Astrocyte (in vitro differentiated cells and primary cell): Measurements from ENCODE around the gene AAMP. TPM values are rescaled to one million over a fixed set of nuclear protein-coding genes. Genes with fewer than 3 reads are reported as not detected.

Experiments
- DNase-seq: peaks from one replicate; pipeline ENCODE4 v3.0.0-alpha.2; 2010; ENCODE audit warnings: low read depth
- FAIRE-seq: peaks from 2 replicates; lab custom pipeline; 2011; peaks lifted over from hg19 to GRCh38; lab: Jason Lieb, UNC
- H2AFZ ChIP-seq: 2 replicates; pipeline ENCODE4 v1.6.0; 2012; ENCODE audit warnings: low read depth, low read length, inconsistent platforms
- H3K27ac ChIP-seq: 2 replicates; pipeline ENCODE4 v1.5.1; 2011; ENCODE audit warnings: low read depth, low read length, inconsistent platforms
- H3K27me3 ChIP-seq: 2 replicates; pipeline ENCODE4 v1.6.0; 2011; ENCODE audit warnings: low read length, inconsistent platforms; ENCODE audit not compliant: insufficient read depth
- H3K36me3 ChIP-seq: 2 replicates; pipeline ENCODE4 v1.5.1; 2011; ENCODE audit warnings: low read length, inconsistent platforms; ENCODE audit not compliant: insufficient read depth
- H3K4me1 ChIP-seq: 2 replicates; pipeline ENCODE4 v1.5.1; 2011; ENCODE audit warnings: low read length, inconsistent platforms; ENCODE audit not compliant: insufficient read depth
- H3K4me2 ChIP-seq: 2 replicates; pipeline ENCODE4 v1.6.0; 2012; ENCODE audit warnings: low read length, inconsistent platforms
- H3K4me3 ChIP-seq: 2 replicates; pipeline ENCODE4 v1.5.1; 2011; ENCODE audit warnings: low read depth, mild to moderate bottlenecking, low read length, inconsistent platforms; ENCODE audit not compliant: insufficient read depth
- H3K79me2 ChIP-seq: 2 replicates; pipeline ENCODE4 v1.6.0; 2012; ENCODE audit warnings: mild to moderate bottlenecking, low read length, inconsistent platforms; ENCODE audit not compliant: insufficient read depth
- H3K9ac ChIP-seq: 2 replicates; pipeline ENCODE4 v1.6.0; 2012; ENCODE audit warnings: mild to moderate bottlenecking, low read length, inconsistent platforms
- H3K9me3 ChIP-seq: 2 replicates; pipeline ENCODE4 v1.5.1; 2012; ENCODE audit warnings: low read depth, mild to moderate bottlenecking, low read length, inconsistent platforms; ENCODE audit not compliant: insufficient read depth
- H4K20me1 ChIP-seq: 2 replicates; pipeline ENCODE4 v1.6.0; 2012; ENCODE audit warnings: low read length, inconsistent platforms; ENCODE audit not compliant: insufficient read depth
- H3K27ac Mint-ChIP-seq: one replicate; pipeline ENCODE4 v1.8.0; 2021; ENCODE audit warnings: mild to moderate bottlenecking, mixed read lengths; ENCODE audit not compliant: unreplicated experiment
- H3K27me3 Mint-ChIP-seq: one replicate; pipeline ENCODE4 v1.8.0; 2021; ENCODE audit warnings: low read depth, mixed read lengths; ENCODE audit not compliant: unreplicated experiment
- H3K36me3 Mint-ChIP-seq: one replicate; pipeline ENCODE4 v1.8.0; 2021; ENCODE audit warnings: low read depth, mixed read lengths; ENCODE audit not compliant: unreplicated experiment
- H3K4me1 Mint-ChIP-seq: one replicate; pipeline ENCODE4 v1.8.0; 2021; ENCODE audit warnings: low read depth, mixed read lengths; ENCODE audit not compliant: unreplicated experiment
- H3K4me3 Mint-ChIP-seq: one replicate; pipeline ENCODE4 v1.8.0; 2021; ENCODE audit warnings: mild to moderate bottlenecking, moderate library complexity, mixed read lengths; ENCODE audit not compliant: unreplicated experiment
- H3K9me3 Mint-ChIP-seq: one replicate; pipeline ENCODE4 v1.8.0; 2021; ENCODE audit warnings: mild to moderate bottlenecking, mixed read lengths; ENCODE audit not compliant: unreplicated experiment
- CTCF ChIP-seq: IDR thresholded peaks from 2 replicates; pipeline ENCODE4 v1.5.1; 2011; ENCODE audit warnings: low read depth, mild to moderate bottlenecking, inconsistent platforms, low read length, moderate library complexity; ENCODE audit not compliant: insufficient read depth
- EZH2 ChIP-seq: IDR thresholded peaks from 2 replicates; pipeline ENCODE4 v1.6.1; 2012; ENCODE audit warnings: mild to moderate bottlenecking, low read length, inconsistent platforms; ENCODE audit not compliant: insufficient read depth
- total RNA-seq: library from RNA; stranded (reverse); gene quantifications from 2 replicates; pipeline ENCODE4 v1.2.1, GENCODE V29; 2021

The AAMP gene
- total RNA-seq, 1 donor from 2014 or later, result 87.3 TPM

DNA sequence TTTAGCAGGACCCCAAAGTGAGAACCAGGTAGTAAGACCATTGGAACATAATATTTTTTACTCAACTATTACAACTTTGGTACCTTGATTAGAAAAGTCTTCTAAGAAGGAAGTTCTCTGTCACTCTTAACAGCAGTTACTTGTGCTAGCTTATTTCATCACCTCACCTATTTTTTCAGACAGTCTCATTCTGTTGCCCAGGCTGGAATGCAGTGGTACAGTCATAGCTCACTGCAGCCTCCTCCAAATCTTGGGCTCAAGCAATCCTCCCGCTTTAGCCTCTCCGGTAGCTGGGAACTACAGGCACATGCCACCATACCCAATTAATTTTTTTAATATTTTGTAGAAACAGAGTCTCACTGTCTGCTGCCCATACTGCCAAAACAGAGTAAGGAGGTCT lies 34.9 kb downstream of the AAMP start:
- H3K27me3 Mint-ChIP-seq, result no peaks in the 10 kb centered on the region
- H3K9me3 Mint-ChIP-seq, result no peaks in the 10 kb centered on the region
- FAIRE-seq (no peak), DNase-seq (no peak)
- no peak for TF ChIP-seq CTCF
- TF ChIP-seq EZH2, result no peak
- H3K4me1 Mint-ChIP-seq, result peaks cover 27% of the 10 kb centered on the region
- no peak overlapping the region for H3K27ac Mint-ChIP-seq
- peaks cover 40% of the 10 kb centered on the region for H3K36me3 Mint-ChIP-seq
- H3K27ac ChIP-seq, result no peak overlapping the region
- H3K9me3 ChIP-seq, result no peaks in the 10 kb centered on the region
- no peak overlapping the region for H3K4me3 ChIP-seq
- H3K4me3 Mint-ChIP-seq, result no peak overlapping the region
- peaks cover 57% of the 10 kb centered on the region for H3K79me2 ChIP-seq
- H3K4me1 ChIP-seq, result peaks cover 15% of the 10 kb centered on the region
- no peak overlapping the region for H3K4me2 ChIP-seq
- H3K36me3 ChIP-seq, result peaks cover 83% of the 10 kb centered on the region
- no peak overlapping the region for H2AFZ ChIP-seq
- no peak overlapping the region for H3K9ac ChIP-seq
- no peaks in the 10 kb centered on the region for H3K27me3 ChIP-seq
- peaks cover 39% of the 10 kb centered on the region for H4K20me1 ChIP-seq

GRCh38 chr2:218234521-218234920 lies 35.4 kb downstream of the AAMP start:
- Mint-ChIP-seq H3K27me3 (no peaks in the 10 kb centered on the region), H3K4me3 (no peak overlapping the region), H3K4me1 (peaks cover 27% of the 10 kb centered on the region), H3K27ac (no peak overlapping the region), H3K9me3 (no peaks in the 10 kb centered on the region), H3K36me3 (peaks cover 40% of the 10 kb centered on the region)
- Histone ChIP-seq H3K9ac (no peak overlapping the region), H3K27ac (no peak overlapping the region), H3K4me3 (no peak overlapping the region), H3K4me2 (no peak overlapping the region), H4K20me1 (peaks cover 39% of the 10 kb centered on the region), H2AFZ (no peak overlapping the region), H3K79me2 (peaks cover 57% of the 10 kb centered on the region), H3K27me3 (no peaks in the 10 kb centered on the region), H3K36me3 (peaks cover 83% of the 10 kb centered on the region), H3K9me3 (no peaks in the 10 kb centered on the region), H3K4me1 (peaks cover 20% of the 10 kb centered on the region)
- TF ChIP-seq CTCF, result no peak
- DNase-seq, result no peak
- no peak for FAIRE-seq

DNA sequence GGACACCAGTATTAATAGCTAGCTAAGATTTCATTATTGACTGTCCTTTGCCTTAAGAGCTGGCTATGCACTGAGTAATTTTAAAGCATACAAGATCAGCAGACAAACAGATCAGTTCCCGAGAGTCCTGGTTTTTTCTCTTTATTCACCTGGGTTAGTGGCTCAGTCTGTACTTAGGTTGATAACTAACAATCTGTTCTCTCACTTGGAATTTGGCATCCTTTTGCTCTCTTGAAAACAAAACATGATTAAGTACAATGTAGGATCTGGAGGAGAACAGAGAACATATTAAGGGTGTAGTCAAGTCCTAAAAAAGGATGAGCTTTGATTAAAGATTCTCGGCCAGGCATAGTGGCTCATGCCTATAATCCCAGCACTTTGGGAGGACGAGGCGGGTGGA lies 36.4 kb downstream of the AAMP start:
- DNase-seq, result no peak
- H4K20me1 ChIP-seq, result peaks cover 30% of the 10 kb centered on the region
- no peaks in the 10 kb centered on the region for H3K27me3 Mint-ChIP-seq
- peaks cover 50% of the 10 kb centered on the region for H3K79me2 ChIP-seq
- no peak overlapping the region for H3K4me2 ChIP-seq
- H2AFZ ChIP-seq, result no peak overlapping the region
- no peaks in the 10 kb centered on the region for H3K9me3 ChIP-seq
- no peak overlapping the region for H3K4me3 Mint-ChIP-seq
- no peaks in the 10 kb centered on the region for H3K9me3 Mint-ChIP-seq
- peaks cover 36% of the 10 kb centered on the region for H3K36me3 Mint-ChIP-seq
- H3K4me3 ChIP-seq, result no peak overlapping the region
- H3K27ac Mint-ChIP-seq, result no peak overlapping the region
- H3K27ac ChIP-seq, result no peak overlapping the region
- H3K9ac ChIP-seq, result no peak overlapping the region
- peaks cover 77% of the 10 kb centered on the region for H3K36me3 ChIP-seq
- TF ChIP-seq EZH2 (no peak), CTCF (no peak)
- H3K27me3 ChIP-seq, result no peaks in the 10 kb centered on the region
- peaks cover 34% of the 10 kb centered on the region for H3K4me1 Mint-ChIP-seq
- FAIRE-seq, result no peak
- peaks cover 28% of the 10 kb centered on the region for H3K4me1 ChIP-seq
